GM08714 (cell line): ENCODE measurements around the gene EXOC2.

ENCODE experiments used
- H3K4me3 ChIP-seq: fragments of 200-500 bp; sonication (Bioruptor generic); 2 replicates; pipeline ENCODE4 v1.5.1; 2014; ENCODE audit warnings: mild to moderate bottlenecking, low read length, inconsistent platforms
- ZNF274 ChIP-seq: IDR thresholded peaks from 2 replicates; pipeline ENCODE4 v1.6.1; 2012; ENCODE audit warnings: mild to moderate bottlenecking, low read depth, low read length

The EXOC2 gene

GRCh38 chr6:438634-439170, 254.2 kb downstream of the EXOC2 start:
- TF ChIP-seq ZNF274, result no peak
- no peak overlapping the region for H3K4me3 ChIP-seq

- TF ChIP-seq ZNF274, result no peak
- no peak overlapping the region for H3K4me3 ChIP-seq
Measured at GRCh38 chr6:437037-437392, 255.9 kb downstream of the EXOC2 start.

GRCh38 chr6:436308-437036, 256.5 kb downstream of the EXOC2 start:
- no peak for TF ChIP-seq ZNF274
- no peak overlapping the region for H3K4me3 ChIP-seq

GRCh38 chr6:435441-436307, 257.3 kb downstream of the EXOC2 start:
- no peak overlapping the region; the same call in 1 of the 2 replicates for H3K4me3 ChIP-seq
- TF ChIP-seq ZNF274, result no peak
